K562 (cell line): ENCODE results near the gene INSL3. TPM values are rescaled to one million over a fixed set of nuclear protein-coding genes. Genes with fewer than 3 reads are reported as not detected.

Experiments used
- ATAC-seq: fragments of 200-7000 bp; cut with Tn5 transposase; 3 replicates; pipeline ENCODE4 v1.9.1; 2020; ENCODE audit warnings: moderate library complexity
- BruUV-seq: library from RNA; stranded (reverse); fragments of 400-500 nt; replicated peaks from 2 replicates; lab custom pipeline; 2021; lab: Mats Ljungman, UMichigan
- CTCF ChIA-PET: fragments of 300-600 bp; formaldehyde crosslinking; extraction: SDS; loops from one replicate; lab custom pipeline; 2021; ENCODE audit warnings: low intra/inter-chr PET ratio; lab: Yijun Ruan, JAX
- POLR2A ChIA-PET: fragments of 300-600, 350-650 bp; sonication (Branson Sonifier 250); formaldehyde crosslinking; extraction: SDS; loops from one replicate; lab custom pipeline; 2021; ENCODE audit warnings: antibody characterized with exemption, inconsistent platforms; lab: Yijun Ruan, JAX
- DNase-seq, 4 experiments: peaks; one replicate each; pipeline versions ENCODE4 v3.0.0 to v3.0.0-alpha.2; 2011 to 2018; ENCODE audit warnings: low spot score in 3 of 4, mixed read lengths in 3 of 4; ENCODE audit errors: extremely low read depth in 1 of 4
- FAIRE-seq: peaks from 2 replicates; lab custom pipeline; 2011; peaks lifted over from hg19 to GRCh38; lab: Jason Lieb, UNC
- H2AFZ ChIP-seq: 2 replicates; pipeline ENCODE4 v1.6.0; 2011; ENCODE audit warnings: low read depth, low read length, control low read depth, inconsistent platforms
- H3K27ac ChIP-seq: fragments of 200-600 bp; 3 replicates; pipeline ENCODE4 v1.8.0; 2011; ENCODE audit warnings: low read depth, mild to moderate bottlenecking, control low read depth, inconsistent platforms, low read length, moderate library complexity, mixed read lengths; ENCODE audit errors: extremely low read depth
- H3K27me3 ChIP-seq, 2 experiments: fragments of 300-600 bp in 1 of 2; 2 replicates in 1 of 2; 3 replicates in 1 of 2; pipeline versions ENCODE4 v1.6.0 to v1.8.0; 2011; ENCODE audit warnings: inconsistent platforms in 2 of 2, low read length in 2 of 2, mild to moderate bottlenecking in 1 of 2, mixed read lengths in 1 of 2, moderate library complexity in 1 of 2; ENCODE audit not compliant: control insufficient read depth in 2 of 2, insufficient read depth in 2 of 2
- H3K36me3 ChIP-seq: fragments of 300-600 bp; 3 replicates; pipeline ENCODE4 v1.8.0; 2011; ENCODE audit warnings: mild to moderate bottlenecking, low read length, inconsistent platforms; ENCODE audit not compliant: control insufficient read depth, insufficient read depth
- H3K4me1 ChIP-seq, 2 experiments: fragments of 200-600 bp in 1 of 2; replicated peaks in 1 of 2; 2 replicates in 1 of 2; 3 replicates in 1 of 2; pipeline versions ENCODE4 v1.5.1 to v1.8.0; 2011; ENCODE audit warnings: inconsistent platforms in 2 of 2, low read length in 2 of 2, mild to moderate bottlenecking in 1 of 2, mixed read lengths in 1 of 2, moderate library complexity in 1 of 2; ENCODE audit not compliant: control insufficient read depth in 2 of 2, insufficient read depth in 2 of 2
- H3K4me2 ChIP-seq: 2 replicates; pipeline ENCODE4 v1.6.1; 2011; ENCODE audit warnings: low read length, control low read depth, inconsistent platforms, mixed read lengths; ENCODE audit not compliant: insufficient read depth
- H3K4me3 ChIP-seq: fragments of 200-600 bp; sonication (generic), shearing (Covaris generic); 2 replicates; pipeline ENCODE4 v1.5.1; 2016; ENCODE audit warnings: control low read depth, inconsistent platforms
- H3K79me2 ChIP-seq: fragments of 200-600 bp; 3 replicates; pipeline ENCODE4 v1.8.0; 2011; ENCODE audit warnings: low read length, inconsistent platforms; ENCODE audit not compliant: control insufficient read depth, insufficient read depth
- H3K9ac ChIP-seq, 2 experiments: 2 replicates each; pipeline versions ENCODE4 v1.6.0 to v1.6.1; 2011; ENCODE audit warnings: low read depth in 2 of 2, low read length in 2 of 2, control low read depth in 1 of 2, inconsistent platforms in 1 of 2, mild to moderate bottlenecking in 1 of 2, mixed read lengths in 1 of 2; ENCODE audit not compliant: insufficient read depth in 1 of 2
- H3K9me1 ChIP-seq: one replicate; pipeline ENCODE4 v1.6.0; 2011; ENCODE audit warnings: inconsistent platforms, mild to moderate bottlenecking, low read length, moderate library complexity; ENCODE audit not compliant: control insufficient read depth, insufficient read depth
- H3K9me3 ChIP-seq: replicated peaks from 2 replicates; pipeline ENCODE4 v1.5.1; 2011; ENCODE audit warnings: low read depth, low read length, inconsistent platforms; ENCODE audit not compliant: control insufficient read depth, insufficient read depth
- H4K20me1 ChIP-seq: replicated peaks from 2 replicates; pipeline ENCODE4 v1.6.1; 2011; ENCODE audit warnings: low read length, inconsistent platforms, mixed read lengths; ENCODE audit not compliant: control insufficient read depth, insufficient read depth
- E2F6 ChIP-seq, 2 experiments: IDR thresholded peaks; 2 replicates each; pipeline ENCODE4 v1.6.1; 2011; ENCODE audit warnings: borderline replicate concordance in 1 of 2, control low read depth in 1 of 2, low read depth in 1 of 2, low read length in 1 of 2, mild to moderate bottlenecking in 1 of 2, mixed read lengths in 1 of 2, moderate library complexity in 1 of 2; ENCODE audit not compliant: insufficient read depth in 1 of 2, insufficient read length in 1 of 2, poor library complexity in 1 of 2, severe bottlenecking in 1 of 2; ENCODE audit errors: extremely low read depth in 1 of 2
- HMGN3 ChIP-seq: IDR thresholded peaks from 2 replicates; pipeline ENCODE4 v1.6.1; 2011; ENCODE audit warnings: borderline replicate concordance, low read depth, mild to moderate bottlenecking, mixed read lengths, low read length; ENCODE audit not compliant: insufficient read length; ENCODE audit errors: extremely low read depth
- KDM2B ChIP-seq: fragments of 250-450 bp; sonication (Bioruptor Pico); IDR thresholded peaks from 2 replicates; pipeline ENCODE4 v1.8.0; 2021; ENCODE audit warnings: mild to moderate bottlenecking, moderate library complexity
- MAZ ChIP-seq, 2 experiments: fragments of 450-650 bp in 1 of 2; sonication (generic) in 1 of 2; formaldehyde crosslinking; IDR thresholded peaks in 1 of 2; conservative IDR thresholded peaks in 1 of 2; 2 replicates each; pipeline versions ENCODE4 v1.4.0 to v1.5.0; 2020; ENCODE audit warnings: mild to moderate bottlenecking in 1 of 2, missing genetic modification reagents in 1 of 2
- MITF ChIP-seq: IDR thresholded peaks from 2 replicates; pipeline ENCODE4 v1.6.1; 2014; ENCODE audit warnings: antibody characterized with exemption
- NRF1 ChIP-seq, 2 experiments: fragments of 450-650 bp; IDR thresholded peaks in 1 of 2; conservative IDR thresholded peaks in 1 of 2; 2 replicates each; pipeline ENCODE4 v1.6.1; 2014; ENCODE audit warnings: mild to moderate bottlenecking in 2 of 2
- PHF8 ChIP-seq: fragments of 200-600 bp; sonication (generic); IDR thresholded peaks from 2 replicates; pipeline ENCODE4 v1.6.1; 2012; ENCODE audit warnings: mixed run types, mild to moderate bottlenecking, inconsistent platforms, low read length, moderate library complexity, borderline replicate concordance
- SP1 ChIP-seq: sonication (generic); formaldehyde crosslinking; IDR thresholded peaks from 2 replicates; pipeline ENCODE4 v1.8.1; 2022; ENCODE audit warnings: mild to moderate bottlenecking, missing genetic modification reagents
- TSC22D4 ChIP-seq: fragments of 450-650 bp; IDR thresholded peaks from 2 replicates; pipeline ENCODE4 v1.6.1; 2016; ENCODE audit warnings: missing genetic modification characterization, missing biosample characterization, control low read depth
- WGBS: fragments of 100-300 bp; shearing (Covaris generic); methylation state at CpG from one replicate; pipeline ENCODE4 v1.1.6; 2016; ENCODE audit warnings: low coverage, mixed read lengths; ENCODE audit not compliant: insufficient coverage; ENCODE audit errors: missing lambda C conversion rate; 5-methylcytosine and 5-hydroxymethylcytosine counted together
- in situ Hi-C: fragments of 300-500 bp; cut with MboI; formaldehyde crosslinking; loops from 4 replicates; pipeline ENCODE4 v1.15.0; 2018; ENCODE audit warnings: inconsistent platforms, mixed read lengths
- intact Hi-C: fragments of 100-400 bp; cut with micrococcal nuclease; formaldehyde crosslinking; loops from 2 replicates; pipeline ENCODE4 v1.14.2; 2022
- polyA plus RNA-seq, 8 experiments: library from polyadenylated mRNA; depleted of rRNA in 4 of 8; stranded (reverse) in 5 of 8; unstranded in 3 of 8; fragments of >200 nt; fragmentation: Nextera tagmentation in 2 of 8; fragmentation: Illumina TruSeq in 1 of 8; extraction: Ambion mirVana in 2 of 8; extraction: Trizol in 1 of 8; gene quantifications; 2 replicates each; pipeline versions ENCODE4 v1.2.1 to v1.2.3, GENCODE V29; 2011 to 2014; ENCODE audit warnings: inconsistent platforms in 1 of 8, missing spikeins in 1 of 8
- total RNA-seq, 7 experiments: library from RNA; depleted of rRNA in 6 of 7; stranded (reverse); fragments of >200 nt in 6 of 7; fragmentation: Illumina TruSeq in 2 of 7; extraction: Trizol in 2 of 7; gene quantifications; 2 replicates each; pipeline versions ENCODE4 v1.2.1 to v1.2.3, GENCODE V29; 2011 to 2021; ENCODE audit warnings: low replicate concordance in 1 of 7
- TF ChIP-seq, protein P1 (sequence below): fragments of 450-650 bp; IDR thresholded peaks from 2 replicates; pipeline ENCODE4 v1.6.1; 2016
- TF ChIP-seq, protein P2 (sequence below): fragments of 250-450 bp; sonication (Bioruptor Pico); IDR thresholded peaks from 2 replicates; pipeline ENCODE4 v1.9.0; 2021; ENCODE audit warnings: mild to moderate bottlenecking, inconsistent platforms

The INSL3 gene
- total and polyA plus RNA-seq, 9 of the 15 experiments (the other 6 are each of a cell fraction or from before 2014, with no cell fraction given) = not detected

GRCh38 chr19:17830567-17831418 is 9.5 kb upstream of the INSL3 start:
- Histone ChIP-seq H3K9me3 (no peaks in the 10 kb centered on the region), H3K9ac (peak overlapping the region; percentile 50 to 93; a peak in 3 of 4 replicates), H2AFZ (peak overlapping the region; percentile 98), H3K27ac (no peak overlapping the region; the same call in 2 of the 3 replicates), H3K9me1 (no peaks in the 10 kb centered on the region), H3K79me2 (no peaks in the 10 kb centered on the region), H3K27me3 (peaks cover 2 to 7% of the 10 kb centered on the region in 2 experiments; a peak in 3 of 5 replicates), H3K4me3 (peak overlapping the region; percentile 42), H3K4me1 (peaks cover 4 to 34% of the 10 kb centered on the region in 2 experiments; a peak in 3 of 5 replicates), H4K20me1 (peaks cover 5% of the 10 kb centered on the region; the same call in 1 of the 2 replicates), H3K4me2 (peak overlapping the region; percentile 95), H3K36me3 (no peaks in the 10 kb centered on the region)
- WGBS = 3% methylated on average over 23 of the region's 50 CpGs
- ChIA-PET CTCF (no interaction called here), POLR2A (interaction anchor here (0.5 to 1.4 kb wide), 5 partner anchors 8 to 557 kb away, joined by 3 to 4 read pairs (median 3); no protein-coding TSS in a partner anchor)
- in situ Hi-C loops = no loop called here
- FAIRE-seq (peak; percentile 92), ATAC-seq (peak; percentile 91), DNase-seq (peak; percentile 92 to 100 (median 100))
- intact Hi-C loops = no loop called here
- no TSS peak for BruUV-seq
- TF ChIP-seq KDM2B (CRISPR knock-in tag) (peak; percentile 92), SP1 (CRISPR knock-in tag) (peak; percentile 64; the same call in 1 of the 2 replicates), TSC22D4 (0 out of 2 replicates have a peak, but pooled peaks have one; percentile 26), PHF8 (peak; percentile 38; the same call in 1 of the 2 replicates), HMGN3 (peak; percentile 15), E2F6 (IDR thresholded peaks at IDR 0.05; ENCODE audit: borderline replicate concordance in 1 of 2, extremely low read depth in 1 of 2, insufficient read depth in 1 of 2, insufficient read length in 1 of 2, low read depth in 1 of 2, low read length in 1 of 2, poor library complexity in 1 of 2, severe bottlenecking in 1 of 2) (peak; percentile 17 to 19), MITF (no peak), NRF1 (conservative IDR thresholded peaks at IDR 0.05 in 1 of 2, IDR thresholded peaks at IDR 0.05 in 1 of 2) (peak; percentile 8 to 38; a peak in 2 of 4 replicates), MAZ (CRISPR knock-in tag; conservative IDR thresholded peaks at IDR 0.05 in 1 of 2, IDR thresholded peaks at IDR 0.05 in 1 of 2) (0 out of 4 replicates have a peak, but pooled peaks of 1 of the 2 experiments have one; percentile 42)
- TF ChIP-seq, protein P1, sequence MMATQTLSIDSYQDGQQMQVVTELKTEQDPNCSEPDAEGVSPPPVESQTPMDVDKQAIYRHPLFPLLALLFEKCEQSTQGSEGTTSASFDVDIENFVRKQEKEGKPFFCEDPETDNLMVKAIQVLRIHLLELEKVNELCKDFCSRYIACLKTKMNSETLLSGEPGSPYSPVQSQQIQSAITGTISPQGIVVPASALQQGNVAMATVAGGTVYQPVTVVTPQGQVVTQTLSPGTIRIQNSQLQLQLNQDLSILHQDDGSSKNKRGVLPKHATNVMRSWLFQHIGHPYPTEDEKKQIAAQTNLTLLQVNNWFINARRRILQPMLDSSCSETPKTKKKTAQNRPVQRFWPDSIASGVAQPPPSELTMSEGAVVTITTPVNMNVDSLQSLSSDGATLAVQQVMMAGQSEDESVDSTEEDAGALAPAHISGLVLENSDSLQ = peak; percentile 29; the same call in 1 of the 2 replicates
- TF ChIP-seq, protein P2, sequence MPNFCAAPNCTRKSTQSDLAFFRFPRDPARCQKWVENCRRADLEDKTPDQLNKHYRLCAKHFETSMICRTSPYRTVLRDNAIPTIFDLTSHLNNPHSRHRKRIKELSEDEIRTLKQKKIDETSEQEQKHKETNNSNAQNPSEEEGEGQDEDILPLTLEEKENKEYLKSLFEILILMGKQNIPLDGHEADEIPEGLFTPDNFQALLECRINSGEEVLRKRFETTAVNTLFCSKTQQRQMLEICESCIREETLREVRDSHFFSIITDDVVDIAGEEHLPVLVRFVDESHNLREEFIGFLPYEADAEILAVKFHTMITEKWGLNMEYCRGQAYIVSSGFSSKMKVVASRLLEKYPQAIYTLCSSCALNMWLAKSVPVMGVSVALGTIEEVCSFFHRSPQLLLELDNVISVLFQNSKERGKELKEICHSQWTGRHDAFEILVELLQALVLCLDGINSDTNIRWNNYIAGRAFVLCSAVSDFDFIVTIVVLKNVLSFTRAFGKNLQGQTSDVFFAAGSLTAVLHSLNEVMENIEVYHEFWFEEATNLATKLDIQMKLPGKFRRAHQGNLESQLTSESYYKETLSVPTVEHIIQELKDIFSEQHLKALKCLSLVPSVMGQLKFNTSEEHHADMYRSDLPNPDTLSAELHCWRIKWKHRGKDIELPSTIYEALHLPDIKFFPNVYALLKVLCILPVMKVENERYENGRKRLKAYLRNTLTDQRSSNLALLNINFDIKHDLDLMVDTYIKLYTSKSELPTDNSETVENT (CRISPR knock-in tag) = 0 out of 2 replicates have a peak, but pooled peaks have one; percentile 45
